Thymus (tissue), 11 donors: ENCODE data around the gene UBE2Z. TPM values are rescaled to one million over a fixed set of nuclear protein-coding genes. Genes with fewer than 3 reads are reported as not detected.

Source experiments
- DNase-seq, 9 donors: peaks; one replicate each; pipeline ENCODE4 v3.0.0-alpha.2; 2013; ENCODE audit warnings: low spot score in 9 of 9, low read depth in 6 of 9, missing footprints in 1 of 9
- H3K27ac ChIP-seq, 2 donors: one replicate each; pipeline ENCODE4 v1.5.1; 2013; ENCODE audit warnings: control low read depth in 1 of 2, low read depth in 1 of 2, low read length in 1 of 2, mild to moderate bottlenecking in 1 of 2, moderate library complexity in 1 of 2
- H3K27me3 ChIP-seq, 2 donors: one replicate each; pipeline ENCODE4 v1.5.1; 2013; ENCODE audit warnings: low read length in 1 of 2; ENCODE audit not compliant: control insufficient read depth in 2 of 2, insufficient read depth in 1 of 2
- H3K36me3 ChIP-seq, 2 donors: one replicate each; pipeline ENCODE4 v1.5.1; 2013; ENCODE audit warnings: low read length in 1 of 2, mild to moderate bottlenecking in 1 of 2, moderate library complexity in 1 of 2; ENCODE audit not compliant: control insufficient read depth in 2 of 2, insufficient read depth in 2 of 2
- H3K4me1 ChIP-seq, 2 donors: one replicate each; pipeline ENCODE4 v1.5.1; 2013; ENCODE audit warnings: low read length in 2 of 2; ENCODE audit not compliant: control insufficient read depth in 2 of 2, insufficient read depth in 2 of 2
- H3K4me3 ChIP-seq, 2 donors: one replicate each; pipeline ENCODE4 v1.5.1; 2013; ENCODE audit warnings: low read length in 2 of 2, control low read depth in 1 of 2, mild to moderate bottlenecking in 1 of 2
- H3K9me3 ChIP-seq, 2 donors: one replicate each; pipeline ENCODE4 v1.5.1; 2013; ENCODE audit warnings: low read length in 1 of 2, mild to moderate bottlenecking in 1 of 2; ENCODE audit not compliant: control insufficient read depth in 2 of 2, insufficient read depth in 1 of 2
- WGBS: extraction: QIAGEN DNeasy Blood & Tissue Kit; methylation state at CpG from one replicate; pipeline ENCODE4 v1.1.7; 2013; 5-methylcytosine and 5-hydroxymethylcytosine counted together
- polyA plus RNA-seq: library from polyadenylated mRNA; stranded (reverse); fragments of 200-250 nt; gene quantifications from one replicate; pipeline ENCODE4 v1.2.3, GENCODE V29; 2013
- total RNA-seq: library from RNA; stranded (reverse); fragments of 120-200 nt; gene quantifications from one replicate; pipeline ENCODE4 v1.2.4, GENCODE V29; 2013
- donor health status: healthy.

Gene UBE2Z
- total and polyA plus RNA-seq, 2 donors = 44.7 to 73.4 TPM

DNA sequence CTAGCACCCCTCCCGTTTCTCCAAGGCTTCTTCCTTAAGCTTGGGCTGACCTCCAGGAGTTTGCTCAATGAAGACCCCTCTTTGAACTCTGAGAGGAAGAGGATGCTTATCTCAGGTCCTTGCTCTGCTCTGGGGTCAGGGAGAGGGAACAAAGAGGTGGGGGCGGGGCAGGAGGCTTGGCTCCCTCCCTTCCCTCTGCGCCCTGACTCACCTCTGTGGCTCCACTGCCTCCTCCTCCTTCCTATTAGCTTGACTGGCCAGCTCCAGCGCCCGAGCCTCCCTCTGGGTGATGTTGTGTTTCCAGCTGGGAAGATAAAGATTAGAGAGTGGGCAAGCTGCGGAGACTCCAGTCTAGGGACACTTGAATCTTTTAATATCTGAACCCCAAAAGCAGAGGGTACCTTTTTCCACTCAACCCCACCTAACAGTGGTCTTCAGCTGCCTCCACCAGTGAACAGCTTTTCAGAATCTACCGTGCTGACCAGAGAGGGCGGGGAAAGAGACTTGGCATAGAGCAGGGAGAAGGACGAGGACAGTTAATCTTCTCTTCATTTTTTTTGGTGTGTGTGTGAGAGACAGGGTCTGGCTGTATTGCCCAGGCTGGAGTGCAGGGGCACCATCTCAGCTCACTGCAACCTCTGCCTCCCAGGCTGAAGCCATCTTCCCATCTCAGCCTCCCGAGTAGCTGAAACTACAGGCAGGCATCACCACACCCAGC is 53.5 kb downstream of the UBE2Z start:
- Histone ChIP-seq H3K4me1 (no peaks in the 10 kb centered on the region), H3K9me3 (no peaks in the 10 kb centered on the region), H3K4me3 (no peak overlapping the region), H3K27me3 (peaks cover 0 to 38% of the 10 kb centered on the region in 2 donors), H3K36me3 (no peaks in the 10 kb centered on the region), H3K27ac (no peak overlapping the region)
- WGBS = 48% methylated on average over 10 of the region's 10 CpGs
- no peak for DNase-seq

DNA sequence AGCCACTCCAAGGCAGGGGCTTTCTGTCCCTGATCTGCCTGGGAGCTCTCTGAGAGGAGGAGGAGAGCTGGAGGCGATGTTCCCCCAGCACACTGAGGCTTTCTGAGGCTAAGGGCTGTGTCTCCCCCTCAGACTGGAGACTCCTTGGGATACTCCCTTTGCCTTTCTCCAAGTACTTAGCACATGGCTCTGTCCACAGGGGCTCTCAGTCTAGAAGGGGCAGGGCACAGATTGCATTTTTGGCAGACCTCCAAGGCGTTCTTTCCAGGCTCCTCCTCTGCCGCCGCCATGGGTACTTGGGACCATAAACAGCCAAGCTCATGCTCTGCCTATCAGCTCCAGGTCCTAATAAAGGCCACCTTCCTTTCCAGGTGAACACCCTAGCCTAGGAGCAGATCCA is 62.0 kb downstream of the UBE2Z start:
- Histone ChIP-seq H3K27ac (no peak overlapping the region), H3K27me3 (peaks cover 4 to 55% of the 10 kb centered on the region in 2 donors), H3K9me3 (no peaks in the 10 kb centered on the region), H3K4me1 (no peaks in the 10 kb centered on the region), H3K4me3 (no peak overlapping the region), H3K36me3 (no peaks in the 10 kb centered on the region)
- DNase-seq = no peak
- WGBS = 87% methylated on average over 4 of the region's 4 CpGs

DNA sequence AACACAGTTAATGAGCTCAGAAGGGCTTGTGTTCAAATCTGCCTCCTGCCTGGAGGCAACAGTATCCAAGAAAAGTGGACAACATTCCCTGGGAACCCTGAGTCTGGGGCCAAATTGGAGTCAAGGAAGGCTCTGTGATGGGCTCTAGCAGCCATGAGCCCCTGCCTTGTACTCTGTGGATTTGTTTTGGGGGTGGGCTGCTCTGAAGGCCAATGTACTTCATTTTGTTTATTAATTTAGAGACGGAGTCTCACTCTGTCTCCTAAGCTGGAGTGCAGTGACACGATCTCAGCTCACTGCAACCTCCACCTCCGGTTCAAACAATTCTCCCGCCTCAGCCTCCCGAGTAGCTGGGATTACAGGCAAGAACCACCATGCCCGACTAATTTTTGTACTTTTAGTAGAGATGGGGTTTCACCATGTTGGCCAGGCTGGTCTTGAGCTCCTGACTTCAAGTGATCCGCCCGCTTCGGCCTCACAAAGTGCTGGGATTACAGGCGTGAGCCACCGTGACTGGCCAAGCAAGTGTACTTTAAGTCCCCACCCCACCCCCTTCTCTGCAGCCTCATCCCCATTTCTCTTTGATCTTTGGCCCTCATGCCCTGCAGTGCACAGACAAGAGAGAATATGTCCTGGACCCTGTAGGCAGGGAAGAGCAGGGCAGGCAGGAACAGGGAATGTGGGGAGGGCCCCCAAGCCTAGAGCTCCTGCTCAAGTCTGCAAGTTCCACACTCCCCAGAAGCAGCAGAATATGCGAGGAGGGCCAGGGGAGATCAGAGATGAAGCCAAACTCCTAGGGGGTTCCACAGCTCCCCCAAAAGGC is 62.9 kb downstream of the UBE2Z start:
- Histone ChIP-seq H3K4me1 (no peaks in the 10 kb centered on the region), H3K9me3 (no peaks in the 10 kb centered on the region), H3K4me3 (no peak overlapping the region), H3K27me3 (peaks cover 4 to 55% of the 10 kb centered on the region in 2 donors), H3K27ac (no peak overlapping the region), H3K36me3 (no peaks in the 10 kb centered on the region)
- 90% methylated on average over 12 of the region's 12 CpGs for WGBS
- no peak for DNase-seq

DNA sequence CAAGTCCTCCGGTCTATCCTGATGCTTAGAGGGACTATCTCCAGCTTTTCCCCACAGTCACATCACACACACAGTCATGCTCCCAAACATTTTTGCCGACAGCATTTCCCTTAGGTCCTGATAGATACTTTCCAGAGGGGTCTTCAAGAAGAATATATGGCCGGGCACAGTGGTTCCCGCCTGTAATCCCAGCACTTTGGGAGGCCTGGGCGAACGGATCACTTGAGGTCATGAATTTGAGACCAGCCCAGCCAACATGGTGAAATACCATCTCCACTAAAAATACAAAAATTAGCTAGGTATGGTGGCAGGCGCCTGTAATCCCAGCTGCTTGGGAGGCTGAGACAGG is 64.5 kb downstream of the UBE2Z start:
- Histone ChIP-seq H3K9me3 (no peaks in the 10 kb centered on the region), H3K36me3 (no peaks in the 10 kb centered on the region), H3K4me3 (no peak overlapping the region), H3K27ac (no peak overlapping the region), H3K27me3 (peaks cover 4 to 50% of the 10 kb centered on the region in 2 donors), H3K4me1 (no peaks in the 10 kb centered on the region)
- DNase-seq = no peak
- 83% methylated on average over 7 of the region's 7 CpGs for WGBS

DNA sequence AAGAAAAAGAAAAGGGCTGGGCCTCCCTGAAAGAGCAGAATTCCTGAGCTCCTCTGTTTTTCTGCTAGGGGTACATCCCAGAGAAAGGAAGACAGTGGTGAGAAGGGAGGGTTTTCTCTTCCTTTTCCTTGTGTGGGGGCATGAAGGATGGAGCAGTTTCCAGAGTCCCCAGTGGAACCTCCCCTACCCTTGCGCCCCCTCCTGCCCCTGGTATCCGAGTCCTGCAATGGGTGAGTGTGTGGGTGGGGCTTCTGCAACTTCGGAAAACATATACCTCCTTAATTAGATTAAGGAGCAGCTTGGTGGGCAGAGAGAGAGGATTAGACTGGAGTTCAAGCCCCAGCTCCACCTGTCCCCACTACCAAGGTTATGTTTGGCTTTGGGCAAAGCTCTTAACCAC is 65.6 kb downstream of the UBE2Z start:
- H3K4me3 ChIP-seq = no peak overlapping the region
- H3K27me3 ChIP-seq = peaks cover 4 to 41% of the 10 kb centered on the region in 2 donors
- no peaks in the 10 kb centered on the region for H3K9me3 ChIP-seq
- 84% methylated on average over 3 of the region's 3 CpGs for WGBS
- H3K36me3 ChIP-seq = no peaks in the 10 kb centered on the region
- no peak overlapping the region for H3K27ac ChIP-seq
- no peaks in the 10 kb centered on the region for H3K4me1 ChIP-seq
- no peak for DNase-seq

Other genes starting within 250 kb of the UBE2Z start
- not detected for gene PRAC1, start 185.9 kb upstream of the UBE2Z start, total RNA-seq
- 0.91 TPM for gene PRAC1, start 185.9 kb upstream of the UBE2Z start, polyA plus RNA-seq
- not detected for gene PRAC2, start 185.2 kb upstream of the UBE2Z start, total RNA-seq
- 0.07 TPM for gene PRAC2, start 185.2 kb upstream of the UBE2Z start, polyA plus RNA-seq
- 0.24 TPM for gene HOXB13, start 179.7 kb upstream of the UBE2Z start, total RNA-seq
- 0.32 TPM for gene HOXB13, start 179.7 kb upstream of the UBE2Z start, polyA plus RNA-seq
- gene TTLL6, start 91.2 kb upstream of the UBE2Z start, total RNA-seq = 0.42 TPM
- 0.41 TPM for gene TTLL6, start 91.2 kb upstream of the UBE2Z start, polyA plus RNA-seq
- 30.8 TPM for gene CALCOCO2, start 77.4 kb upstream of the UBE2Z start, total RNA-seq
- 90.6 TPM for gene CALCOCO2, start 77.4 kb upstream of the UBE2Z start, polyA plus RNA-seq
- gene ATP5MC1, start 15.6 kb upstream of the UBE2Z start, total RNA-seq = 79.4 TPM
- 157 TPM for gene ATP5MC1, start 15.6 kb upstream of the UBE2Z start, polyA plus RNA-seq
- 74.9 TPM for gene SNF8, start 36.4 kb downstream of the UBE2Z start, total RNA-seq
- gene SNF8, start 36.4 kb downstream of the UBE2Z start, polyA plus RNA-seq = 92.2 TPM
- gene GIP, start 60.2 kb downstream of the UBE2Z start, total RNA-seq = 0.57 TPM
- gene GIP, start 60.2 kb downstream of the UBE2Z start, polyA plus RNA-seq = 1.9 TPM
- gene IGF2BP1, start 89.0 kb downstream of the UBE2Z start, total RNA-seq = 10.9 TPM
- gene IGF2BP1, start 89.0 kb downstream of the UBE2Z start, polyA plus RNA-seq = 0.07 TPM
- gene B4GALNT2, start 224.4 kb downstream of the UBE2Z start, total RNA-seq = 0.05 TPM
- 0.02 TPM for gene B4GALNT2, start 224.4 kb downstream of the UBE2Z start, polyA plus RNA-seq